Measurements from ENCODE around the gene TFF1. TPM values are rescaled to one million over a fixed set of nuclear protein-coding genes. Genes with fewer than 3 reads are reported as not detected.

Gene TFF1
- total RNA-seq, 1 donor from 2014 or later, result not detected

- DNase-seq (ENCODE audit: low spot score), result no peak
Observed at GRCh38 chr21:42382915-42383314, 16.6 kb upstream of the TFF1 start.

- peak; percentile 14 for DNase-seq (ENCODE audit: low spot score)
Observed at GRCh38 chr21:42381347-42381984, 15.1 kb upstream of the TFF1 start.

- DNase-seq (ENCODE audit: low spot score), result no peak
Observed at GRCh38 chr21:42379426-42380215, 13.3 kb upstream of the TFF1 start.

GRCh38 chr21:42378418-42378817 is 12.1 kb upstream of the TFF1 start:
- no peak for DNase-seq (ENCODE audit: low spot score)

- no peak for DNase-seq (ENCODE audit: low spot score)
Observed at GRCh38 chr21:42377951-42378340, 11.6 kb upstream of the TFF1 start.

GRCh38 chr21:42377211-42377950 is 11.0 kb upstream of the TFF1 start:
- no peak for DNase-seq (ENCODE audit: low spot score)

- DNase-seq (ENCODE audit: low spot score), result no peak
Observed at GRCh38 chr21:42376338-42376982, 10.1 kb upstream of the TFF1 start.

- DNase-seq (ENCODE audit: low spot score), result no peak
Observed at GRCh38 chr21:42375966-42376337, 9.6 kb upstream of the TFF1 start.

GRCh38 chr21:42375506-42375905 is 9.2 kb upstream of the TFF1 start:
- DNase-seq (ENCODE audit: low spot score), result no peak

GRCh38 chr21:42374864-42375499 is 8.6 kb upstream of the TFF1 start:
- DNase-seq (ENCODE audit: low spot score), result no peak

GRCh38 chr21:42374457-42374856 is 8.1 kb upstream of the TFF1 start:
- no peak for DNase-seq (ENCODE audit: low spot score)

- no peak for DNase-seq (ENCODE audit: low spot score)
Observed at GRCh38 chr21:42373908-42374455, 7.6 kb upstream of the TFF1 start.

GRCh38 chr21:42373196-42373907 is 7.0 kb upstream of the TFF1 start:
- no peak for DNase-seq (ENCODE audit: low spot score)

- no peak for DNase-seq (ENCODE audit: low spot score)
Observed at GRCh38 chr21:42370894-42371654, 4.7 kb upstream of the TFF1 start.

- DNase-seq (ENCODE audit: low spot score), result no peak
Observed at GRCh38 chr21:42369821-42370220, 3.5 kb upstream of the TFF1 start.

GRCh38 chr21:42367367-42368165 is 1.2 kb upstream of the TFF1 start:
- DNase-seq (ENCODE audit: low spot score), result no peak

- no peak for DNase-seq (ENCODE audit: low spot score)
Observed at GRCh38 chr21:42365770-42366169, 565 bp downstream of the TFF1 start.

GRCh38 chr21:42364304-42364865 is 1.9 kb downstream of the TFF1 start:
- no peak for DNase-seq (ENCODE audit: low spot score)

- DNase-seq (ENCODE audit: low spot score), result no peak
Observed at GRCh38 chr21:42363312-42363711, 3.0 kb downstream of the TFF1 start.

All from umbilical cord (tissue), 2 donors.